ENCODE results near the gene LAIR2.

- TF ChIP-seq EZH2phosphoT487 (conservative IDR thresholded peaks at IDR 0.05; ENCODE audit: low read length): no peak
- TF ChIP-seq CTCF (IDR thresholded peaks at IDR 0.05; ENCODE audit: insufficient read depth, low read length, poor library complexity, severe bottlenecking): no peak
These were observed 32.2 kb upstream of the LAIR2 start for GRCh38 chr19:54470276-54470887.
